Fibroblast of lung (primary cell): ENCODE results near the gene NAT10. TPM values are rescaled to one million over a fixed set of nuclear protein-coding genes. Genes with fewer than 3 reads are reported as not detected.

Experiments
- DNase-seq, 2 donors: peaks; one replicate each; pipeline versions ENCODE4 v3.0.0 to v3.0.0-alpha.2; 2010; ENCODE audit warnings: low read depth in 2 of 2
- H2AFZ ChIP-seq: 2 replicates; pipeline ENCODE4 v1.5.1; 2012; ENCODE audit warnings: low read length, control low read depth, inconsistent platforms
- H3K27ac ChIP-seq: 2 replicates; pipeline ENCODE4 v1.5.1; 2011; ENCODE audit warnings: low read length, control low read depth; ENCODE audit not compliant: insufficient read depth
- H3K27me3 ChIP-seq: 2 replicates; pipeline ENCODE4 v1.5.1; 2011; ENCODE audit warnings: mild to moderate bottlenecking, low read length; ENCODE audit not compliant: control insufficient read depth, insufficient read depth
- H3K36me3 ChIP-seq: 2 replicates; pipeline ENCODE4 v1.5.1; 2011; ENCODE audit warnings: low read length; ENCODE audit not compliant: control insufficient read depth, insufficient read depth
- H3K4me1 ChIP-seq: 2 replicates; pipeline ENCODE4 v1.5.1; 2011; ENCODE audit warnings: low read length; ENCODE audit not compliant: control insufficient read depth, insufficient read depth; ENCODE audit errors: extremely low read depth
- H3K4me2 ChIP-seq: 2 replicates; pipeline ENCODE4 v1.5.1; 2011; ENCODE audit warnings: low read length, control low read depth; ENCODE audit not compliant: insufficient read depth; ENCODE audit errors: extremely low read depth
- H3K4me3 ChIP-seq, 4 experiments: fragments of 200-600 bp in 1 of 4; sonication (generic) in 1 of 4; replicated peaks in 1 of 4; 2 replicates each; pipeline ENCODE4 v1.5.1; 2011 to 2016; ENCODE audit warnings: low read length in 4 of 4, low read depth in 3 of 4, mild to moderate bottlenecking in 3 of 4, control low read depth in 2 of 4, inconsistent platforms in 1 of 4, mixed read lengths in 1 of 4; ENCODE audit not compliant: insufficient read depth in 1 of 4; ENCODE audit errors: control extremely low read depth in 1 of 4
- H3K79me2 ChIP-seq: 2 replicates; pipeline ENCODE4 v1.5.1; 2012; ENCODE audit warnings: mild to moderate bottlenecking, low read length, inconsistent platforms; ENCODE audit not compliant: control insufficient read depth, insufficient read depth
- H3K9ac ChIP-seq: 2 replicates; pipeline ENCODE4 v1.5.1; 2011; ENCODE audit warnings: mild to moderate bottlenecking, low read length, control low read depth; ENCODE audit not compliant: insufficient read depth
- H3K9me3 ChIP-seq: 2 replicates; pipeline ENCODE4 v1.5.1; 2012; ENCODE audit warnings: low read depth, low read length; ENCODE audit not compliant: control insufficient read depth, insufficient read depth
- H4K20me1 ChIP-seq: 2 replicates; pipeline ENCODE4 v1.5.1; 2011; ENCODE audit warnings: low read length; ENCODE audit not compliant: control insufficient read depth, insufficient read depth; ENCODE audit errors: extremely low read depth
- CTCF ChIP-seq, 2 donors: IDR thresholded peaks in 1 of 2; conservative IDR thresholded peaks in 1 of 2; 1 replicate in 1 of 2; 2 replicates in 1 of 2; pipeline ENCODE4 v1.5.1; 2011 to 2012; ENCODE audit warnings: low read length in 2 of 2, control low read depth in 1 of 2, inconsistent platforms in 1 of 2, low read depth in 1 of 2, mild to moderate bottlenecking in 1 of 2
- EZH2 ChIP-seq: IDR thresholded peaks from 2 replicates; pipeline ENCODE4 v1.5.1; 2012; ENCODE audit warnings: low read length, control low read depth, mild to moderate bottlenecking; ENCODE audit errors: missing control alignments
- polyA plus RNA-seq, 2 donors: library from polyadenylated mRNA; depleted of rRNA in 1 of 2; stranded (reverse) in 1 of 2; unstranded in 1 of 2; fragments of >200 nt; gene quantifications; 2 replicates each; pipeline ENCODE4 v1.2.1, GENCODE V29; 2011 to 2012; ENCODE audit warnings: missing spikeins in 1 of 2
- total RNA-seq: library from RNA; depleted of rRNA; stranded (reverse); fragments of >200 nt; gene quantifications from 2 replicates; pipeline ENCODE4 v1.2.1, GENCODE V29; 2014

The NAT10 gene
- total and polyA plus RNA-seq, 2 donors (not counting 1 experiment from before 2014, with no cell fraction given): 14.4 to 21.5 TPM

- no peak overlapping the region for H3K27ac ChIP-seq
Observed at GRCh38 chr11:34188181-34188580, 82.8 kb downstream of the NAT10 start.

GRCh38 chr11:34189191-34189590, 83.8 kb downstream of the NAT10 start:
- Histone ChIP-seq H3K4me1 (peaks cover 22% of the 10 kb centered on the region), H3K27me3 (no peaks in the 10 kb centered on the region), H3K79me2 (no peaks in the 10 kb centered on the region), H3K27ac (no peak overlapping the region), H4K20me1 (no peaks in the 10 kb centered on the region), H3K4me2 (no peak overlapping the region), H3K36me3 (no peaks in the 10 kb centered on the region), H3K9ac (no peak overlapping the region), H3K4me3 (no peak overlapping the region), H3K9me3 (no peaks in the 10 kb centered on the region), H2AFZ (no peak overlapping the region)
- TF ChIP-seq EZH2 (no peak), CTCF (conservative IDR thresholded peaks at IDR 0.05 in 1 of 2, IDR thresholded peaks at IDR 0.05 in 1 of 2; ENCODE audit: low read depth in 1 of 2, low read length in 2 of 2) (no peak)
- no peak for DNase-seq

More at GRCh38 chr11:34188181-34188580, 82.8 kb downstream of the NAT10 start:
- Histone ChIP-seq H2AFZ (no peak overlapping the region), H3K9me3 (no peaks in the 10 kb centered on the region), H3K27me3 (no peaks in the 10 kb centered on the region), H3K9ac (no peak overlapping the region), H3K79me2 (no peaks in the 10 kb centered on the region), H3K4me3 (no peak overlapping the region), H3K4me1 (peaks cover 13% of the 10 kb centered on the region), H3K4me2 (no peak overlapping the region), H3K36me3 (no peaks in the 10 kb centered on the region), H4K20me1 (no peaks in the 10 kb centered on the region)
- no peak for TF ChIP-seq CTCF (conservative IDR thresholded peaks at IDR 0.05 in 1 of 2, IDR thresholded peaks at IDR 0.05 in 1 of 2; ENCODE audit: low read depth in 1 of 2, low read length in 2 of 2)
- TF ChIP-seq EZH2: no peak
- DNase-seq: no peak

- Histone ChIP-seq H3K4me2 (no peak overlapping the region), H3K9me3 (no peaks in the 10 kb centered on the region), H3K27me3 (no peaks in the 10 kb centered on the region), H3K9ac (no peak overlapping the region), H3K79me2 (no peaks in the 10 kb centered on the region), H4K20me1 (no peaks in the 10 kb centered on the region), H3K4me3 (no peak overlapping the region), H3K27ac (no peak overlapping the region), H3K4me1 (peaks cover 22% of the 10 kb centered on the region), H3K36me3 (no peaks in the 10 kb centered on the region), H2AFZ (no peak overlapping the region)
- no peak for DNase-seq
- TF ChIP-seq CTCF (conservative IDR thresholded peaks at IDR 0.05 in 1 of 2, IDR thresholded peaks at IDR 0.05 in 1 of 2; ENCODE audit: low read depth in 1 of 2, low read length in 2 of 2) (no peak), EZH2 (no peak)
Observed at GRCh38 chr11:34190192-34191139, 85.0 kb downstream of the NAT10 start.
